Hepatocyte (in vitro differentiated cells): Measurements from ENCODE around the gene SLC13A3.

ENCODE experiments used
- EZH2 ChIP-seq: fragments of 200-600 bp; sonication (generic); IDR thresholded peaks from 2 replicates; pipeline ENCODE4 v1.6.1; 2016; ENCODE audit warnings: antibody characterized with exemption, mild to moderate bottlenecking, borderline replicate concordance
- EZH2phosphoT487 ChIP-seq: fragments of 200-600 bp; sonication (generic); IDR thresholded peaks from one replicate; pipeline ENCODE4 v1.6.1; 2018; ENCODE audit warnings: antibody characterized with exemption, mild to moderate bottlenecking, low read depth, moderate library complexity; ENCODE audit not compliant: unreplicated experiment, severe bottlenecking
- TF ChIP-seq, protein P1 (sequence below): fragments of 200-600 bp; sonication (generic); IDR thresholded peaks from 2 replicates; pipeline ENCODE4 v1.5.1; 2016; ENCODE audit warnings: antibody characterized with exemption, mild to moderate bottlenecking; ENCODE audit not compliant: poor library complexity

- TF ChIP-seq, protein P1, sequence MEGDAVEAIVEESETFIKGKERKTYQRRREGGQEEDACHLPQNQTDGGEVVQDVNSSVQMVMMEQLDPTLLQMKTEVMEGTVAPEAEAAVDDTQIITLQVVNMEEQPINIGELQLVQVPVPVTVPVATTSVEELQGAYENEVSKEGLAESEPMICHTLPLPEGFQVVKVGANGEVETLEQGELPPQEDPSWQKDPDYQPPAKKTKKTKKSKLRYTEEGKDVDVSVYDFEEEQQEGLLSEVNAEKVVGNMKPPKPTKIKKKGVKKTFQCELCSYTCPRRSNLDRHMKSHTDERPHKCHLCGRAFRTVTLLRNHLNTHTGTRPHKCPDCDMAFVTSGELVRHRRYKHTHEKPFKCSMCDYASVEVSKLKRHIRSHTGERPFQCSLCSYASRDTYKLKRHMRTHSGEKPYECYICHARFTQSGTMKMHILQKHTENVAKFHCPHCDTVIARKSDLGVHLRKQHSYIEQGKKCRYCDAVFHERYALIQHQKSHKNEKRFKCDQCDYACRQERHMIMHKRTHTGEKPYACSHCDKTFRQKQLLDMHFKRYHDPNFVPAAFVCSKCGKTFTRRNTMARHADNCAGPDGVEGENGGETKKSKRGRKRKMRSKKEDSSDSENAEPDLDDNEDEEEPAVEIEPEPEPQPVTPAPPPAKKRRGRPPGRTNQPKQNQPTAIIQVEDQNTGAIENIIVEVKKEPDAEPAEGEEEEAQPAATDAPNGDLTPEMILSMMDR: no peak
- TF ChIP-seq EZH2phosphoT487 (no peak), EZH2 (no peak)
Measured at GRCh38 chr20:46520540-46520939, 130.7 kb downstream of the SLC13A3 start.
